ENCODE results near the gene MVD. TPM values are rescaled to one million over a fixed set of nuclear protein-coding genes. Genes with fewer than 3 reads are reported as not detected.

MVD gene
- total RNA-seq, 1 donor from 2014 or later = 123 TPM

DNA sequence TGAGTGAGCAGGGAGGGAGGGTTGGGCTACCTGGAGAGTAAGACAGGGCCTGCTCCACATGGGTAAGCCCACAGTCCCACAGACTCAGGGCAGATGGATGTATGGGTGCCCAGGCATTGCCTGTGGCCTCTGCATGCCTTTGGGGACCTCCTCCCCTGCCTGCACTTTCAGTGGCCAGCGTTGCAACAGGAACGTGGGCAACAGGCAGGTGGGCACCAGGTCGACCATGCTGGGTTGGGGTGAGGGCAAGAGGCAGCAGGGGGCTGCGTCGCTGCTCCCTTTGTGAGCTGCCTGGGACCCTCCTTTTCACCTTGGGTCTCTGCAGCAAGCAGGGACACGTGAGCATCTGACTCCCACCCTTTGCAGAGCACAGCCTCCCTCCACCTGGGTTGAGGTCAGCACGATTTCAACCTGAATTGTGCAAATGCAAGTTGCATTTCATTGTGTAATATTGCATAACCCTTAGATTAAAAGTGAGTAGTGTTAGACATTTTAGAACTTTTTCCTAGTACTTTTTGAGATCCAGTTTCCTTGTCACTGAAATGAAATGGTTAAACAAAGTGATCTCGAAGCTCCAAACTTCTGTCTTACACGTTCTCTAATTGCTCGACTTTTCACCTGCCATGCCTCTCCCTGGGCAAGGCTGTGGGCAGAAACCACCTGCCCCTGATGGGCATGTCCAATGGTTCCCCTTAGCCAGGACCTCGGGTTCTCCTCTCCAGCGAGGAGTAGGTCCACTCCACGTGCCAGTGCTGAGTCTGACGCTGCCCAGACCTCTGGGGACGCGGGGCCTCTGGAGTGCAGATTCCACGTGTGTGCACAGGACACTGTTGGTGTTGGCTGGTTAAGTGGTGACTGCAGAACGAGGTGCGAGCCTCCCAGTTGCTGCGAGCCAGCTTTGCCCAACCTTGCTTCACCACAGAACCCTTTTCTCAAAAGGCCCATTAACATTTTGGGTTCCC lies 57.4 kb downstream of the MVD start:
- TF ChIP-seq, protein P1, sequence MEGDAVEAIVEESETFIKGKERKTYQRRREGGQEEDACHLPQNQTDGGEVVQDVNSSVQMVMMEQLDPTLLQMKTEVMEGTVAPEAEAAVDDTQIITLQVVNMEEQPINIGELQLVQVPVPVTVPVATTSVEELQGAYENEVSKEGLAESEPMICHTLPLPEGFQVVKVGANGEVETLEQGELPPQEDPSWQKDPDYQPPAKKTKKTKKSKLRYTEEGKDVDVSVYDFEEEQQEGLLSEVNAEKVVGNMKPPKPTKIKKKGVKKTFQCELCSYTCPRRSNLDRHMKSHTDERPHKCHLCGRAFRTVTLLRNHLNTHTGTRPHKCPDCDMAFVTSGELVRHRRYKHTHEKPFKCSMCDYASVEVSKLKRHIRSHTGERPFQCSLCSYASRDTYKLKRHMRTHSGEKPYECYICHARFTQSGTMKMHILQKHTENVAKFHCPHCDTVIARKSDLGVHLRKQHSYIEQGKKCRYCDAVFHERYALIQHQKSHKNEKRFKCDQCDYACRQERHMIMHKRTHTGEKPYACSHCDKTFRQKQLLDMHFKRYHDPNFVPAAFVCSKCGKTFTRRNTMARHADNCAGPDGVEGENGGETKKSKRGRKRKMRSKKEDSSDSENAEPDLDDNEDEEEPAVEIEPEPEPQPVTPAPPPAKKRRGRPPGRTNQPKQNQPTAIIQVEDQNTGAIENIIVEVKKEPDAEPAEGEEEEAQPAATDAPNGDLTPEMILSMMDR (IDR thresholded peaks at IDR 0.05; ENCODE audit: unreplicated experiment) = no peak
- Mint-ChIP-seq H3K27ac (ENCODE audit: unreplicated experiment) (no peak overlapping the region), H3K27me3 (ENCODE audit: unreplicated experiment) (peaks cover 2% of the 10 kb centered on the region), H3K4me1 (ENCODE audit: unreplicated experiment) (peaks cover 6% of the 10 kb centered on the region), H3K9me3 (ENCODE audit: unreplicated experiment) (no peaks in the 10 kb centered on the region), H3K4me3 (ENCODE audit: unreplicated experiment) (no peak overlapping the region), H3K36me3 (ENCODE audit: low read depth, unreplicated experiment) (peaks cover 28% of the 10 kb centered on the region)
- no peak for DNase-seq (ENCODE audit: low spot score)

DNA sequence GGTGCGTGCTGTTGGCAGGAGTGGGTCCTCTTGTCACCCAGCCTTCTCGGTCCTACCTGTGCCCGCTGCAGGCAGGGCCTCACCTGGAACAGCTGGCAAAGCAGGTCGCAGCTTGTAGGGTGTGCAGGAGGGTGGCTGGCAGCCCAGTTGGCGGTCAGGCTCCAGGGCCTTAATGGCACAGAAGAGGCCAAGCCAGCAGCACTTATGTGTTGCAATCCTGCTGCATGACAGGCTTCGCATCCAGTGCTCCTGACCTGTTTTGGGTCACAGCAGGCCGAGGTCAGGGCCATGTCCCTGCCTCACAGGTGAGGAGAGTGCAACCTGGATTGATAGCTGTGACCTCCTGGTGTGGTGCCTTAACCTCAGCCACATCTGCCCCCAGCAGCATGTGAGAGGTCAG lies 60.8 kb downstream of the MVD start:
- no peak overlapping the region for H3K27ac Mint-ChIP-seq (ENCODE audit: unreplicated experiment)
- H3K27me3 Mint-ChIP-seq (ENCODE audit: unreplicated experiment) = no peaks in the 10 kb centered on the region
- H3K36me3 Mint-ChIP-seq (ENCODE audit: low read depth, unreplicated experiment) = peaks cover 19% of the 10 kb centered on the region
- H3K9me3 Mint-ChIP-seq (ENCODE audit: unreplicated experiment) = no peaks in the 10 kb centered on the region
- no peak for DNase-seq (ENCODE audit: low spot score)
- TF ChIP-seq, protein P1 (IDR thresholded peaks at IDR 0.05; ENCODE audit: unreplicated experiment) = no peak
- H3K4me1 Mint-ChIP-seq (ENCODE audit: unreplicated experiment) = peaks cover under 1% of the 10 kb centered on the region
- peak overlapping the region; percentile 57 for H3K4me3 Mint-ChIP-seq (ENCODE audit: unreplicated experiment)

Other genes with a start within 250 kb of the MVD start
- gene ZFPM1, start 209.8 kb downstream of the MVD start, total RNA-seq (ENCODE audit: unreplicated experiment) = 6.8 TPM
- gene ZC3H18, start 92.7 kb downstream of the MVD start, total RNA-seq (ENCODE audit: unreplicated experiment) = 49.3 TPM
- 0.26 TPM for gene IL17C, start 24.5 kb downstream of the MVD start, total RNA-seq (ENCODE audit: unreplicated experiment)
- 140 TPM for gene CYBA, start 12.0 kb downstream of the MVD start, total RNA-seq (ENCODE audit: unreplicated experiment)
- 2.6 TPM for gene SNAI3, start 23.4 kb upstream of the MVD start, total RNA-seq (ENCODE audit: unreplicated experiment)
- gene RNF166, start 43.3 kb upstream of the MVD start, total RNA-seq (ENCODE audit: unreplicated experiment) = 74.2 TPM
- gene CTU2, start 43.4 kb upstream of the MVD start, total RNA-seq (ENCODE audit: unreplicated experiment) = 20.8 TPM
- gene PIEZO1, start 122.1 kb upstream of the MVD start, total RNA-seq (ENCODE audit: unreplicated experiment) = 428 TPM
- 16.2 TPM for gene CDT1, start 140.7 kb upstream of the MVD start, total RNA-seq (ENCODE audit: unreplicated experiment)
- 80.7 TPM for gene APRT, start 148.8 kb upstream of the MVD start, total RNA-seq (ENCODE audit: unreplicated experiment)
- gene GALNS, start 193.9 kb upstream of the MVD start, total RNA-seq (ENCODE audit: unreplicated experiment) = 24.7 TPM
- 65.3 TPM for gene TRAPPC2L, start 194.0 kb upstream of the MVD start, total RNA-seq (ENCODE audit: unreplicated experiment)
- not detected for gene PABPN1L, start 203.6 kb upstream of the MVD start, total RNA-seq (ENCODE audit: unreplicated experiment)